HG02981 (cell line): ENCODE measurements around the gene NCOA1.

Source experiments
- ATAC-seq: cut with Tn5 transposase; IDR thresholded peaks from one replicate; pipeline ENCODE4 v1.9.1; 2021; ENCODE audit warnings: mild to moderate bottlenecking, moderate library complexity; ENCODE audit not compliant: unreplicated experiment

Gene NCOA1

GRCh38 chr2:24816404-24816803 lies 325.4 kb downstream of the NCOA1 start:
- no peak for ATAC-seq

GRCh38 chr2:24816884-24817283 lies 325.8 kb downstream of the NCOA1 start:
- no peak for ATAC-seq

- ATAC-seq: no peak
Measured at GRCh38 chr2:24818721-24819167, 327.7 kb downstream of the NCOA1 start.

DNA sequence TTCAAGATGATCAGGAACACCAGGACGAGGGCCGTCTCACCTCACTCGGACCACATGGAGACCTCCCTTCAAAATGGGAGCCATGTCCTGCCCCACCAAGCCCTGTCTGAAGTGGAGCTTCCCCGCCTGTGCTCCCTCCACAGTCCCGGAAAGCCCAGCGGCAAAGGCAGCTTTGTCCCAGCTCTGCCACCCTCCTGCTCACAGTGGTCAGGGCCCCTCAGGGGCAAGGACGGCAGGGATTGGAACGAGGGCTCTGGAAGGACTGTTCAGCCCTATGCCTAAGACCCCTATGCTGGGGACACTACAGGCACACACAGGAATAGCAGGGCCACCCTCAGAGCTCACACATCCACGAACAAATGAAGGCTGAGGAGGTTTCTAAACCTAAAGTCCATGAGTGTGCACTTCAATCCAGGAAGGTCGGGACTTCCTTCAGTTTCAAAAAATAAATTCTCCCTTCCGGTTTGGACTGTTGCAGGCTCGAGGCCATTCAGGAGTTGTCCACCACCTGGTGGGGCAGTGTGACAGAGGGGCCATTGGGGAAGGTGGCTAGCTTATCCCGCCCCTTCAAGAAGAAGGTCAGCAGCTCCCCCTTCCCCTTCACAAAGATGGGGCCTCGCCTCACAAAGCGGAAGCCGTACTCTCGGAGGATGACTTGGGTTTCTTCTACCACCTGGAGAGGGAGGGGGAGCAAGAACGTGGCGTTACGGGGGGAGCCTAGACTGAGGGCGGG lies 328.6 kb downstream of the NCOA1 start:
- ATAC-seq: no peak

- ATAC-seq: no peak
Measured at GRCh38 chr2:24820175-24820513, 329.1 kb downstream of the NCOA1 start.
